Activated naive CD4-positive, alpha-beta T cell treated with anti-CD3 and anti-CD28 coated beads for 36 hours (primary cell): Measurements from ENCODE around the gene KAT6B. TPM values are rescaled to one million over a fixed set of nuclear protein-coding genes. Genes with fewer than 3 reads are reported as not detected.
A peak's percentile ranks its signal among the peaks of the same experiment; 100 is the strongest.

Experiments
- CTCF ChIA-PET: fragments of 350-600 bp; sonication (Branson Sonifier 250); formaldehyde crosslinking; loops from one replicate; lab custom pipeline; 2021; ENCODE audit warnings: antibody characterized with exemption; lab: Charles Lee
- DNase-seq: peaks from one replicate; pipeline ENCODE4 v3.0.0-alpha.2; 2020
- H3K27ac Mint-ChIP-seq: one replicate; pipeline ENCODE4 v1.8.0; 2021; ENCODE audit warnings: mild to moderate bottlenecking, mixed read lengths
- H3K27me3 Mint-ChIP-seq: one replicate; pipeline ENCODE4 v1.8.0; 2021; ENCODE audit warnings: low read depth, mixed read lengths
- H3K36me3 Mint-ChIP-seq: one replicate; pipeline ENCODE4 v1.8.0; 2021; ENCODE audit warnings: low read depth, mixed read lengths
- H3K4me1 Mint-ChIP-seq: one replicate; pipeline ENCODE4 v1.8.0; 2021; ENCODE audit warnings: low read depth, mixed read lengths
- H3K4me3 Mint-ChIP-seq: one replicate; pipeline ENCODE4 v1.8.0; 2021; ENCODE audit warnings: mild to moderate bottlenecking, moderate library complexity, mixed read lengths
- H3K9me3 Mint-ChIP-seq: one replicate; pipeline ENCODE4 v1.8.0; 2021; ENCODE audit warnings: mixed read lengths
- intact Hi-C: fragments of 100-400 bp; cut with micrococcal nuclease; formaldehyde crosslinking; loops from one replicate; pipeline ENCODE4 v1.15.1; 2023
- total RNA-seq, 2 experiments: library from RNA; stranded (reverse); gene quantifications; one replicate each; pipeline ENCODE4 v1.2.3, GENCODE V29; 2021

Gene KAT6B
- total RNA-seq, 2 experiments from 2014 or later: 17.3 to 17.9 TPM

- H3K27me3 Mint-ChIP-seq: no peaks in the 10 kb centered on the region
- H3K27ac Mint-ChIP-seq: no peak overlapping the region
- H3K4me1 Mint-ChIP-seq: peaks cover 17% of the 10 kb centered on the region
- intact Hi-C loops: no loop called here
- no peaks in the 10 kb centered on the region for H3K9me3 Mint-ChIP-seq
- CTCF ChIA-PET: no interaction called here
- H3K36me3 Mint-ChIP-seq: peaks cover 1% of the 10 kb centered on the region
- no peak for DNase-seq
- H3K4me3 Mint-ChIP-seq: no peak overlapping the region
Measured at GRCh38 chr10:74949034-74949832, 122.8 kb downstream of the KAT6B start.

DNA sequence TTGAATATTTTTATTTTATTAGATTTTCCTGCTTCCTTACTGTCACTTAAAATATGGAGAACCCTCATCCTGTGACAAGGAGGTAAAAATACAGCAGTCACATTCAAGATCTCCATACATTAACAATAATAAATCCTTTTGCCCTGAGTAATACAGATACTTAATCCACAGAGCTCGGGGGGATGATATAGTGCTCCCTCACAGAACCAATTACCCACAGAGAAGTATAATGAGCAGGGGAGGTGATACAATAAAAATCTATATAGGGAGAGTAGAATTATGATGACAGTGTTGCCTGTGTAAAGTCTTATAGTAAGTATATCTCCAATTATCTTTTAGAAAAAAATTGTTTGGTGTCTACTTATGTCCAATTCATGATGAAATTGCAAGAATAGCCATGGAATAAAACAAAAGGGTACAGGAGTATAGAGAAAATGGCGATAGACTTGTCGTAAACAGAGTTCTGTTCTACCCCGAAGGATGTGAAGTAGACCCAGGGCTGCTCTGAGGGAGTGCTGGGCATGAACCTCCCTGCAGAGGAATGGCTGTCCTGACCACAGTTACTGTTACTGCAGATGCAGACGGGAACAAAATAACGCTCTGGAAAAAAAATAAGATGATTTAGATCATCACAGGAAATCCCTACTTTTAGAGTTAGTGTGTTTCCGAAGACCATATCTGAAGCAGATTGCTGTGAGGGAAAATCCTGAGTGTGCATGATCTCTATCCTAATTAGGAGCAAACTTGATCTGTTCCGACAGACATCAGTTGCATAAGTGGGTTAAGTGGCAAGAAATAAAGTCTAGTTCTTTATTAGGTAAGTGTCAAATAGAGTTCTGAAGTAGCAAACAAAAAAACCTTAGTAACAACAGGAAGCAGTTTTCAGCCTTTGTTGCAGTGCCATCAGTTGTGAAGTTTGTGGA, 123.7 kb downstream of the KAT6B start:
- CTCF ChIA-PET: interaction anchor here (0.7 kb wide), 1 partner anchor 295 kb away, joined by 4 read pairs; no protein-coding TSS in a partner anchor
- H3K27ac Mint-ChIP-seq: no peak overlapping the region

DNA sequence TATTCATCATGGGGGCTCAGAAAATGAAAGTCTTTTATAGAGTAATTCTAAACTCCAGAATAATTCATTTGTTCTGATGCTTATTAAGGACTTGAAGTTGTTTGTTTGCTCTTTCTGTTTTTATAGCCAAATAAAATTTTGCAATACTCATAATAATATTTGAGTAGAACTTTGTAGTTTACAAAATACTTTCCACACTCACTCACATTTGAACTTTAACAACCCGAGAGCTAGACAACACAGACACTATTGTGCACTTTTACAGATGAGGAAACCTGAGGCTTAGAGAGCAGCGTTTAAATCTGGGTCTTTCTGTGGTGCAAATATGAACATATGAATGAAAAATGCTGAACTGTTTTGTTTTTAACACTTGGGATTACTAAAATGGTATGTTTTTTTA, 126.8 kb downstream of the KAT6B start:
- Mint-ChIP-seq H3K36me3 (peaks cover 1% of the 10 kb centered on the region), H3K4me3 (no peak overlapping the region), H3K9me3 (no peaks in the 10 kb centered on the region), H3K4me1 (peaks cover 23% of the 10 kb centered on the region), H3K27me3 (no peaks in the 10 kb centered on the region), H3K27ac (no peak overlapping the region)
- CTCF ChIA-PET: no interaction called here
- intact Hi-C loops: no loop called here
- no peak for DNase-seq

More for the DNA sequence above, 123.7 kb downstream of the KAT6B start:
- no peak for DNase-seq
- H3K4me3 Mint-ChIP-seq: no peak overlapping the region
- H3K9me3 Mint-ChIP-seq: no peaks in the 10 kb centered on the region
- H3K27me3 Mint-ChIP-seq: no peaks in the 10 kb centered on the region
- peaks cover 17% of the 10 kb centered on the region for H3K4me1 Mint-ChIP-seq
- intact Hi-C loops: no loop called here
- H3K36me3 Mint-ChIP-seq: peaks cover 1% of the 10 kb centered on the region

DNA sequence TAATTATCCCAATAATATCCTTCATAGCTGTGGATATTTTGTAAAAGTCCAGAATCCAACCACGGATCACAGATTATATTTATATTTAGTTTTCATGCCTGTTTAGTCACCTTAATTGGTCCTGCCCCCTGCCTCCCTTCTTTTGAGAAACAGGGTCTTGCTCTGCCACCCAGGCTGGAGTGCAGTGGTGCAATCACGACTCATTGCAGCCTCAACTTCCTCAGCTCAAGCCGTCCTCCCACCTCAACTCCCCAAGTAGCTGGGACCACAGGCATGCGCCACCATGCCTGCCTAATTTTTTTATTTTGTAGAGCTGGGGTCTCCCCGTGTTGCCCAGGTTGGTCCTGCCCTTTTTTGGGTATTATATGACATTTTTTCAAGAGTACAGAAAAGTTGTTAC, 129.4 kb downstream of the KAT6B start:
- Mint-ChIP-seq H3K36me3 (no peaks in the 10 kb centered on the region), H3K4me1 (peaks cover 19% of the 10 kb centered on the region), H3K9me3 (no peaks in the 10 kb centered on the region), H3K4me3 (no peak overlapping the region), H3K27ac (no peak overlapping the region), H3K27me3 (no peaks in the 10 kb centered on the region)
- CTCF ChIA-PET: no interaction called here
- intact Hi-C loops: no loop called here
- DNase-seq: no peak

DNA sequence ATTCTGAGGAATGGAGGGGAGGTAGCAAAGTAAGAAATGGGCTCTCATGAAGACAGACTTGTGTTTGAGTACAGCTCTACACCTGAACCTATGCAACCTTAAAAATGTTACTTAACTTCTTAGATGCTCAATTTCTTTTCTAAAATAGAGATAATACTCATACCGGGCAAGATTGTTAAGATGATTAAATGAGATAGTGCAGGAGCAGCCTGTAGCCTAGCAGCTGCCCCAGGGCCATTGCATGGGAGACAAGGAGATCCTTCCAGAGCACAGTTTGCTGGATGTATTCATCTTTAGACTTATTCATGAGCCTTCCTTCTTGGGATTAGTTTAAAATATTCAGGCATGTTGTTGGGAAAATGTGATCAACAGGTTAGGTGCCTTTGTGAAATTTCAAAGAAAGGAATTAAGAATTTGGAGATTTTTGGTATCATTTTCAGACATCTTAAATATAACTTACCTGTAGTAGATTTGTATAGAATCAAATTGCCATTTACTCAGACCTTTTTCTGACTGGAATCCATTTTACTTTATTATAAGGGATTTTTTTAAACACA, 130.2 kb downstream of the KAT6B start:
- Mint-ChIP-seq H3K4me3 (no peak overlapping the region), H3K27me3 (no peaks in the 10 kb centered on the region), H3K4me1 (peaks cover 26% of the 10 kb centered on the region), H3K9me3 (no peaks in the 10 kb centered on the region), H3K27ac (no peak overlapping the region), H3K36me3 (no peaks in the 10 kb centered on the region)
- intact Hi-C loops: no loop called here
- CTCF ChIA-PET: no interaction called here
- DNase-seq: no peak

GRCh38 chr10:74957285-74957961, 131.0 kb downstream of the KAT6B start:
- Mint-ChIP-seq H3K27me3 (no peaks in the 10 kb centered on the region), H3K4me3 (no peak overlapping the region), H3K9me3 (no peaks in the 10 kb centered on the region), H3K36me3 (no peaks in the 10 kb centered on the region), H3K27ac (no peak overlapping the region), H3K4me1 (peaks cover 29% of the 10 kb centered on the region)
- DNase-seq: no peak
- intact Hi-C loops: no loop called here
- CTCF ChIA-PET: interaction anchor here (0.6 kb wide), 1 partner anchor 224 kb away, joined by 3 read pairs; no protein-coding TSS in a partner anchor

DNA sequence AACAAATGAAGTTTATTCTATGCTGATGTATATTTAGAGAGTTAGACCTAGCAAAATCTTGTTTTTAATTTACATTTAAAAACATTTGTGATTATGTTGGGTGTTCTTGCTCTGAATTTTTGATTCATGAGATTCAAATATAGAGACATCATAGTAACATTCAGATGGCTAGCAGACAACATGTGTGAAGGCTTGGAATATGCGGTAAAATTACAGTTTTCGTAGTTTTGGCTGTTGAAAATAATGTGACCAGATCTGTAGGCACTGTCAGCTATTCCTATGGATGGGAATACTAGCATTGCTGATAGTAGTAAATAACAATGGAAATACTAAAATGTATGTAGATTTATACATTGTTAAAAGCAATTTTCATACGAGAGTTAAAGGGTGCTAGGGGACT, 131.9 kb downstream of the KAT6B start:
- Mint-ChIP-seq H3K9me3 (no peaks in the 10 kb centered on the region), H3K27ac (no peak overlapping the region), H3K27me3 (no peaks in the 10 kb centered on the region), H3K4me3 (no peak overlapping the region), H3K36me3 (no peaks in the 10 kb centered on the region), H3K4me1 (peaks cover 26% of the 10 kb centered on the region)
- CTCF ChIA-PET: no interaction called here
- no peak for DNase-seq
- intact Hi-C loops: no loop called here

DNA sequence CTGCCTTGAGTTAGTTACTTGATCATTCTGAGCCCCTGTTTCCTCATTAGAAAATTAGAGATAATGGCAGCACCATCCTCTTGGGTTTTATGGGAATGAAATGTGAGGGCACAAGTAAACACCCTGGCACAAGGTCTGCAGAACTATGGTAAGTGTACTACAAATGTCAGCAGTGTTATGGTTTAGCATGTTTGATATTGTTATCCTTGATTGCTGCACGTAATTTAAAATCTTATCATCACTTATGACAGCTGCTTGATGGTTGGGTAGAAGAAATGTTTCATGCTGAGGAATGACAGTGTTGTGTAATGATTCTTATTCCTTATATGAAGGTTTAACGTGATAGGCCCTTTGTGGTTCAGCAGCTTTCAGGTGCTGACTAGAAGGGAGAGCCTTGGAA, 134.3 kb downstream of the KAT6B start:
- Mint-ChIP-seq H3K27me3 (no peaks in the 10 kb centered on the region), H3K9me3 (no peaks in the 10 kb centered on the region), H3K27ac (no peak overlapping the region), H3K4me3 (no peak overlapping the region), H3K4me1 (peaks cover 35% of the 10 kb centered on the region), H3K36me3 (peaks cover 2% of the 10 kb centered on the region)
- intact Hi-C loops: no loop called here
- CTCF ChIA-PET: interaction anchor here (1.8 kb wide), 1 partner anchor 9 kb away, joined by 11 read pairs; no protein-coding TSS in a partner anchor
- DNase-seq: no peak

DNA sequence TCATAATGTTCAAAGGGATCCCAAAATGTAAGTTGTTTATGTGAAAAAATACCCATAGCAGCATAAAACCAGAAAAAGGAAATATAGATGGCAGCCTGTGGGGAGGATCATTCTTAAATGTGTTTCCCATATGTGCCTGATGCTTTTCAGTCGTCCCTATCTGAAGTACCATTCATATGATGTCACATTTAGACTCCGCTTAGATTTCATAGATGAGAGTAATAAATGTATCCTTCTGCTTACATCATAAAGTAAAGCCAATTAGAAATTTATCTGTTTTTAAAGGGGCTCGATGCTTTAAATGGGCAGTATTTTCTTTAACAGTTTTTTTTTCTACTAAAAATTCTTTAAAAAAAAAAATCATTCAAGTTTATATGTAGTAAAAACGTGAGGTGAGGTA, 136.1 kb downstream of the KAT6B start:
- H3K27me3 Mint-ChIP-seq: no peaks in the 10 kb centered on the region
- intact Hi-C loops: no loop called here
- H3K9me3 Mint-ChIP-seq: peaks cover 4% of the 10 kb centered on the region
- no peak for DNase-seq
- H3K27ac Mint-ChIP-seq: no peak overlapping the region
- H3K4me1 Mint-ChIP-seq: peaks cover 28% of the 10 kb centered on the region
- H3K4me3 Mint-ChIP-seq: no peak overlapping the region
- CTCF ChIA-PET: interaction anchor here (0.7 kb wide), 1 partner anchor 19 kb away, joined by 4 read pairs; no protein-coding TSS in a partner anchor
- H3K36me3 Mint-ChIP-seq: peaks cover 4% of the 10 kb centered on the region

DNA sequence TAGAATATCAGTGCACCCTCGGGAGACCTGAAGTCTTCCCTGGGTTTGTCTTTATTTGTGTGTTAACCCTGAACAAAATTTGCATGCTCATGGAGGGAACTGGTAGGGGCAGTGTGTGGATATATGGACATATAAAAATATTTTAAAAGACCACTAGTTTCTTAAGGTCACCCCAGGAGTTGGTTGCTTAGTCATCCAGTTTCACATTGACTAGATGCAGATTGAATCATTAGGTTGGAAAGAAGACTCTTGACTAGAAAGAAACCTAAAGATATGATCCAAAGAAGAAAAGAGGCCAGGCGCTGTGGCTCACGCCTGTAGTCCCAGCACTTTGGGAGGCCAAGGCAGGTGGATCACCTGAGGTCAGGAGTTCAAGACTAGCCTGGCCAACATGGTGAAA, 137.1 kb downstream of the KAT6B start:
- peaks cover 38% of the 10 kb centered on the region for H3K4me1 Mint-ChIP-seq
- H3K27me3 Mint-ChIP-seq: no peaks in the 10 kb centered on the region
- no peak for DNase-seq
- intact Hi-C loops: no loop called here
- no peak overlapping the region for H3K4me3 Mint-ChIP-seq
- H3K36me3 Mint-ChIP-seq: peaks cover 4% of the 10 kb centered on the region
- H3K27ac Mint-ChIP-seq: peak overlapping the region; percentile 39
- peaks cover 4% of the 10 kb centered on the region for H3K9me3 Mint-ChIP-seq
- CTCF ChIA-PET: interaction anchor here (0.6 kb wide), 1 partner anchor 73 kb away, joined by 3 read pairs; no protein-coding TSS in a partner anchor

DNA sequence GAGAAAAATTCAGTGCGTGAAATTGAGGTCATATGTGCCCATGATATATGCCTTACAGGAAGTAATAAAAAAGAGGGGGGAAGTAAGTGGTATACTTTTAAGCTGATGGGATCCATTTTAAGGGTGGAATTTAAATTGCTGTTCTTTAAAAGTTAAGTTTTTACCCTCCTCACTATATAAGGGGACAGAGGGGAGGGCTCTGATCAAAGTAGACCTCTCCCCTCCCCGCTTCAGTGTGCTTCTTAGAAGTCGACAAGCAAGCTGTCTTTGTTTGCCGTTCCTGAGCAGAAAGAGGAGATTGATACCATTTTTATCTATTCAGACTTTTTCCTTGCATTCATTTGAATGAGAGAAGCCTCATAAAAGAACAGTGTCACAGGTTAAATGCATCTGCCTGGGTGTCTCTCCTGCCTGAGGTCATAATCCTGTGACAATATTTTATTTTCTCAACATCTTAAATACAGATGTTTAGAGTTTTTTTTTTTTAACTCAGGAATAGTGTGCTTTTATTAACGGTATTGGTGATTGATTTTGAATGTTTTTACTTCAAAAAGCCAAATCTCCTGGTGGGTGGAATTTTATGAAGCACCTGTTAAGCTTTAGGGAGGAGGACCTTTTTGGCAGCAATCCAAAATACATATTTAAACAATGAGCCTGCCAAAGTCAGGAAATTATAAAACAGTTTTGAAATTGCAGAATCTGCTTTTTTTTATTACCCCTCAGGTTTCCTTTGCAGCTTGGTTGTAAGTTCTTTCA, 141.7 kb downstream of the KAT6B start:
- Mint-ChIP-seq H3K4me3 (peak overlapping the region; percentile 55), H3K27me3 (no peaks in the 10 kb centered on the region), H3K27ac (peak overlapping the region; percentile 81), H3K9me3 (peaks cover 4% of the 10 kb centered on the region), H3K4me1 (peaks cover 40% of the 10 kb centered on the region), H3K36me3 (peaks cover 4% of the 10 kb centered on the region)
- intact Hi-C loops: loop anchor here (1.0 kb wide), 1 partner anchor 9 kb away; no protein-coding TSS in a partner anchor
- CTCF ChIA-PET: interaction anchor here (0.5 to 2.9 kb wide), 7 partner anchors 8 to 76 kb away, joined by 3 to 11 read pairs (median 3); no protein-coding TSS in a partner anchor
- DNase-seq: no peak
